HepG2 (cell line): ENCODE data around the gene OPTN. TPM values are rescaled to one million over a fixed set of nuclear protein-coding genes. Genes with fewer than 3 reads are reported as not detected.

Experiments
- AGO2 ChIP-seq: fragments of 200-400 bp; formaldehyde crosslinking; optimal IDR thresholded peaks from 2 replicates; pipeline ENCODE3; 2017; ENCODE audit warnings: mild to moderate bottlenecking, low read depth, low read length, moderate library complexity
- FOXA3 ChIP-seq: IDR thresholded peaks from 2 replicates; pipeline ENCODE4 v1.6.1; 2016; ENCODE audit warnings: missing genetic modification reagents, missing compliant biosample characterization
- GABPB1 ChIP-seq: IDR thresholded peaks from 2 replicates; pipeline ENCODE4 v1.6.1; 2016; ENCODE audit warnings: mild to moderate bottlenecking, missing genetic modification reagents, moderate library complexity, missing compliant biosample characterization
- GATA4 ChIP-seq: sonication (generic); IDR thresholded peaks from 2 replicates; pipeline ENCODE4 v1.6.1; 2016; ENCODE audit warnings: antibody characterized with exemption, low read depth, borderline replicate concordance
- HIVEP1 ChIP-seq: sonication (generic); formaldehyde crosslinking; IDR thresholded peaks from 2 replicates; pipeline ENCODE4 v1.4.0; 2020; ENCODE audit warnings: mild to moderate bottlenecking, missing genetic modification reagents
- IKZF1 ChIP-seq: fragments of 450-650 bp; IDR thresholded peaks from 2 replicates; pipeline ENCODE4 v1.7.1; 2016
- ISL2 ChIP-seq: sonication (generic); formaldehyde crosslinking; IDR thresholded peaks from 2 replicates; pipeline ENCODE4 v1.5.0; 2020; ENCODE audit warnings: missing genetic modification reagents
- RAD21 ChIP-seq: fragments of 450-650 bp; formaldehyde crosslinking; IDR thresholded peaks from 2 replicates; pipeline ENCODE4 v1.5.0; 2020; ENCODE audit warnings: mild to moderate bottlenecking
- RAD51 ChIP-seq: fragments of 450-650 bp; IDR thresholded peaks from 2 replicates; pipeline ENCODE4 v1.6.1; 2016; ENCODE audit warnings: borderline replicate concordance
- REPIN1 ChIP-seq: sonication (generic); formaldehyde crosslinking; IDR thresholded peaks from 2 replicates; pipeline ENCODE4 v1.8.0; 2022; ENCODE audit warnings: missing genetic modification reagents, low read depth, mild to moderate bottlenecking, borderline replicate concordance
- SALL1 ChIP-seq: sonication (generic); formaldehyde crosslinking; IDR thresholded peaks from 2 replicates; pipeline ENCODE4 v1.8.0; 2022; ENCODE audit warnings: mild to moderate bottlenecking, missing genetic modification reagents
- SMAD1 ChIP-seq: sonication (generic); formaldehyde crosslinking; IDR thresholded peaks from 2 replicates; pipeline ENCODE4 v1.4.0; 2020; ENCODE audit warnings: missing genetic modification reagents, low read depth, mild to moderate bottlenecking, borderline replicate concordance
- SOX5 ChIP-seq: IDR thresholded peaks from 2 replicates; pipeline ENCODE4 v1.6.1; 2016; ENCODE audit warnings: borderline replicate concordance
- TEAD3 ChIP-seq: optimal IDR thresholded peaks from 2 replicates; pipeline ENCODE3; 2016; ENCODE audit warnings: borderline replicate concordance
- ZNF136 ChIP-seq: sonication (generic); formaldehyde crosslinking; IDR thresholded peaks from 2 replicates; pipeline ENCODE4 v1.8.1; 2022; ENCODE audit warnings: low read depth, mild to moderate bottlenecking, moderate library complexity, missing genetic modification reagents
- ZNF225 ChIP-seq: sonication (generic); formaldehyde crosslinking; IDR thresholded peaks from 2 replicates; pipeline ENCODE4 v1.4.0; 2020; ENCODE audit warnings: mild to moderate bottlenecking, missing genetic modification reagents
- ZNF253 ChIP-seq: sonication (generic); formaldehyde crosslinking; IDR thresholded peaks from 2 replicates; pipeline ENCODE4 v1.8.0; 2022; ENCODE audit warnings: mild to moderate bottlenecking, missing genetic modification reagents, borderline replicate concordance
- ZNF569 ChIP-seq: sonication (generic); formaldehyde crosslinking; IDR thresholded peaks from 2 replicates; pipeline ENCODE4 v1.5.0; 2020; ENCODE audit warnings: mild to moderate bottlenecking, missing genetic modification reagents, moderate library complexity, borderline replicate concordance
- polyA plus RNA-seq, 8 experiments: library from polyadenylated mRNA; depleted of rRNA in 3 of 8; stranded (reverse) in 7 of 8; unstranded in 1 of 8; fragments of >200 nt; fragmentation: Illumina TruSeq in 4 of 8; extraction: Trizol in 4 of 8; gene quantifications; 2 replicates each; pipeline versions ENCODE4 v1.2.1 to v1.2.3, GENCODE V29; 2011 to 2016; ENCODE audit warnings: low read depth in 4 of 8, missing spikeins in 1 of 8, mixed read lengths in 1 of 8; ENCODE audit not compliant: insufficient read depth in 1 of 8
- total RNA-seq, 5 experiments: library from RNA; depleted of rRNA; stranded (reverse); fragments of >200 nt; fragmentation: Illumina TruSeq; extraction: Trizol; gene quantifications; 2 replicates each; pipeline ENCODE4 v1.2.3, GENCODE V29; 2016; ENCODE audit warnings: low read depth in 1 of 5
- TF ChIP-seq, protein P1 (sequence below): sonication (generic); formaldehyde crosslinking; IDR thresholded peaks from one replicate; pipeline ENCODE4 v1.5.1; 2020; ENCODE audit warnings: mild to moderate bottlenecking, missing genetic modification reagents; ENCODE audit errors: not compliant biosample characterization
- TF ChIP-seq, protein P2 (sequence below): IDR thresholded peaks from 2 replicates; pipeline ENCODE4 v1.6.1; 2016; ENCODE audit warnings: mild to moderate bottlenecking, missing biosample characterization, missing genetic modification reagents

The OPTN gene
- total and polyA plus RNA-seq, 2 of the 13 experiments (the other 11 are each of a cell fraction or from before 2014, with no cell fraction given), result 13.4 to 46.6 TPM

DNA sequence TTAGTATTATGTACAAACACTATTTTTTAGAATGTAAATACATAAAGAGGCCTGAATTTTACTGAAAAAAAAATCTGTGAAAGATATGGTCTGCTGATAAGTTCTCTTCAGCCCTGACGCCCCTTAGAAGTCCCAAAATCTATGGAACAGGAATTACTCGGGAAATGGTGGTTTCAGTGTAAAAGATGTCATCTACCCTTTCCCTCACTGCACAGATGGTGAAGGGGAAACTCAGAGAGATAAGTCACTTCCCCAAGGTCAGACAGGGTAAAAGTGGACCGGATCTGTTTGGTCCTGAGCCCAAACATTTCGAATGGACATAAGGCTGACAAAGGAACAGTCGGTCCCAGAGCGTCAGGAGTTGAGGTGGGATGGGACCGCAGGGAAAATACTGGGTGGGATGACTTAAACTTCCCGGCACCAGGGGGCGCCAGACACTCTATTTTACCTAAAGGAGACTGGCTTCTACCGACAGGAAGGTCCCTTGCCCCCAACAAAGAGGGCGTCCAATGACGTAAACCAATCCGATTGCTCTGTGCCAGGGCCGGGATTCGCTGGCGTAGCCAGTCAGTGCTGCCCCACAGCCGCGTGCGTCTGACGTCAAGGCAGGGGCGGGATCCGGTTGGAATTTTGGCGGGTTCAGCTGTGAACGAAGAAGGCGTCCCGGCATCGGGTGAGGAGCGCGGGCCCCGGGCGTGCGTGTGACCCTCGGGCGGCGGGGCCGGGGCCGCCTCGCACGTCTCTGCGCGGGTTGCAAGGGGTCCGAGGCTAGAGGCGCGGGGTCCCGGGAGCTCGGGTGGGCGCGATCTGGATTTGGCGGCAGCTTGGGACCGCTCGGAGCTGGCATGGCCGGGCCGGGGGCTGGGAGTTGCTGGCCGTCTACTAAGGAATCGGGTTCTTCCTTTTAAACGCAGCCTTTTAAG lies 61.2 kb downstream of the OPTN start, which contains the start of gene MCM10 (continued):
- TF ChIP-seq, protein P1, sequence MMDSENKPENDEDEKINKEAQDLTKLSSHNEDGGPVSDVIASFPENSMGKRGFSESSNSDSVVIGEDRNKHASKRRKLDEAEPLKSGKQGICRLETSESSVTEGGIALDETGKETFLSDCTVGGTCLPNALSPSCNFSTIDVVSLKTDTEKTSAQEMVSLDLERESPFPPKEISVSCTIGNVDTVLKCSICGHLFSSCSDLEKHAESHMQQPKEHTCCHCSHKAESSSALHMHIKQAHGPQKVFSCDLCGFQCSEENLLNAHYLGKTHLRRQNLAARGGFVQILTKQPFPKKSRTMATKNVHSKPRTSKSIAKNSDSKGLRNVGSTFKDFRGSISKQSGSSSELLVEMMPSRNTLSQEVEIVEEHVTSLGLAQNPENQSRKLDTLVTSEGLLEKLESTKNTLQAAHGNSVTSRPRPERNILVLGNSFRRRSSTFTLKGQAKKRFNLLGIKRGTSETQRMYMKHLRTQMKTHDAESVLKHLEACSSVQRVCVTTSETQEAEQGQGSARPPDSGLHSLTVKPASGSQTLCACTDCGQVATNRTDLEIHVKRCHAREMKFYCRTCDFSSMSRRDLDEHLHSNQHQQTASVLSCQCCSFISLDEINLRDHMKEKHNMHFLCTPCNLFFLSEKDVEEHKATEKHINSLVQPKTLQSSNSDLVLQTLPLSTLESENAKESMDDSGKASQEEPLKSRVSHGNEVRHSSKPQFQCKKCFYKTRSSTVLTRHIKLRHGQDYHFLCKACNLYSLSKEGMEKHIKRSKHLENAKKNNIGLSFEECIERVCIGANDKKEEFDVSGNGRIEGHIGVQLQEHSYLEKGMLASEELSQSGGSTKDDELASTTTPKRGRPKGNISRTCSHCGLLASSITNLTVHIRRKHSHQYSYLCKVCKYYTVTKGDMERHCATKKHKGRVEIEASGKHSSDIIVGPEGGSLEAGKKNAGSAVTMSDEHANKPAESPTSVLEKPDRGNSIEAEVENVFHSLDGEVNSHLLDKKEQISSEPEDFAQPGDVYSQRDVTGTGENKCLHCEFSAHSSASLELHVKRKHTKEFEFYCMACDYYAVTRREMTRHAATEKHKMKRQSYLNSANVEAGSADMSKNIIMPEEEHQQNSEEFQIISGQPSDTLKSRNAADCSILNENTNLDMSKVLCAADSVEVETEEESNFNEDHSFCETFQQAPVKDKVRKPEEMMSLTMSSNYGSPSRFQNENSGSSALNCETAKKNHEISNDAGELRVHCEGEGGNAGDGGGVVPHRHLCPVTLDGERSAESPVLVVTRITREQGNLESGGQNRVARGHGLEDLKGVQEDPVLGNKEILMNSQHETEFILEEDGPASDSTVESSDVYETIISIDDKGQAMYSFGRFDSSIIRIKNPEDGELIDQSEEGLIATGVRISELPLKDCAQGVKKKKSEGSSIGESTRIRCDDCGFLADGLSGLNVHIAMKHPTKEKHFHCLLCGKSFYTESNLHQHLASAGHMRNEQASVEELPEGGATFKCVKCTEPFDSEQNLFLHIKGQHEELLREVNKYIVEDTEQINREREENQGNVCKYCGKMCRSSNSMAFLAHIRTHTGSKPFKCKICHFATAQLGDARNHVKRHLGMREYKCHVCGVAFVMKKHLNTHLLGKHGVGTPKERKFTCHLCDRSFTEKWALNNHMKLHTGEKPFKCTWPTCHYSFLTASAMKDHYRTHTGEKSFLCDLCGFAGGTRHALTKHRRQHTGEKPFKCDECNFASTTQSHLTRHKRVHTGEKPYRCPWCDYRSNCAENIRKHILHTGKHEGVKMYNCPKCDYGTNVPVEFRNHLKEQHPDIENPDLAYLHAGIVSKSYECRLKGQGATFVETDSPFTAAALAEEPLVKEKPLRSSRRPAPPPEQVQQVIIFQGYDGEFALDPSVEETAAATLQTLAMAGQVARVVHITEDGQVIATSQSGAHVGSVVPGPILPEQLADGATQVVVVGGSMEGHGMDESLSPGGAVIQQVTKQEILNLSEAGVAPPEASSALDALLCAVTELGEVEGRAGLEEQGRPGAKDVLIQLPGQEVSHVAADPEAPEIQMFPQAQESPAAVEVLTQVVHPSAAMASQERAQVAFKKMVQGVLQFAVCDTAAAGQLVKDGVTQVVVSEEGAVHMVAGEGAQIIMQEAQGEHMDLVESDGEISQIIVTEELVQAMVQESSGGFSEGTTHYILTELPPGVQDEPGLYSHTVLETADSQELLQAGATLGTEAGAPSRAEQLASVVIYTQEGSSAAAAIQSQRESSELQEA (CRISPR knock-in tag), result no peak
- TF ChIP-seq ISL2 (CRISPR knock-in tag), result peak; percentile 52; the same call in 1 of the 2 replicates
- TF ChIP-seq TEAD3 (CRISPR knock-in tag), result peak; percentile 77
- no peak for TF ChIP-seq HIVEP1 (CRISPR knock-in tag)
- TF ChIP-seq IKZF1, result no peak
- TF ChIP-seq ZNF225 (CRISPR knock-in tag), result no peak
- TF ChIP-seq FOXA3 (CRISPR knock-in tag), result peak; percentile 71
- TF ChIP-seq SALL1, result peak; percentile 84
- TF ChIP-seq RAD21 (CRISPR knock-in tag), result peak; percentile 80
- no peak for TF ChIP-seq SMAD1
- TF ChIP-seq REPIN1 (CRISPR knock-in tag), result peak; percentile 76; the same call in 1 of the 2 replicates
- 0 out of 2 replicates have a peak, but pooled peaks have one; percentile 32 for TF ChIP-seq ZNF253 (CRISPR knock-in tag)
- TF ChIP-seq RAD51, result no peak
- no peak for TF ChIP-seq ZNF569
- TF ChIP-seq ZNF136 (CRISPR knock-in tag), result no peak
- TF ChIP-seq SOX5 (CRISPR knock-in tag), result peak; percentile 60; the same call in 1 of the 2 replicates
- peak; percentile 95 for TF ChIP-seq GABPB1 (CRISPR knock-in tag)
- TF ChIP-seq AGO2, result peak; percentile 47
- no peak for TF ChIP-seq GATA4
- TF ChIP-seq, protein P2, sequence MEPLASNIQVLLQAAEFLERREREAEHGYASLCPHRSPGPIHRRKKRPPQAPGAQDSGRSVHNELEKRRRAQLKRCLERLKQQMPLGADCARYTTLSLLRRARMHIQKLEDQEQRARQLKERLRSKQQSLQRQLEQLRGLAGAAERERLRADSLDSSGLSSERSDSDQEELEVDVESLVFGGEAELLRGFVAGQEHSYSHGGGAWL (CRISPR knock-in tag), result peak; percentile 62; the same call in 1 of the 2 replicates
